Umbilical cord (tissue), 2 donors: Measurements from ENCODE around the gene LRRC74A. TPM values are rescaled to one million over a fixed set of nuclear protein-coding genes. Genes with fewer than 3 reads are reported as not detected.

Experiments used
- DNase-seq: peaks from one replicate; pipeline ENCODE4 v3.0.0-alpha.2; 2015; ENCODE audit warnings: low spot score
- total RNA-seq: library from RNA; depleted of rRNA; stranded (reverse); fragments of >200 nt; gene quantifications from one replicate; pipeline ENCODE4 v1.2.3, GENCODE V29; 2014; ENCODE audit warnings: low replicate concordance; ENCODE audit not compliant: insufficient read depth

The LRRC74A gene
- total RNA-seq, 1 donor from 2014 or later = not detected

DNA sequence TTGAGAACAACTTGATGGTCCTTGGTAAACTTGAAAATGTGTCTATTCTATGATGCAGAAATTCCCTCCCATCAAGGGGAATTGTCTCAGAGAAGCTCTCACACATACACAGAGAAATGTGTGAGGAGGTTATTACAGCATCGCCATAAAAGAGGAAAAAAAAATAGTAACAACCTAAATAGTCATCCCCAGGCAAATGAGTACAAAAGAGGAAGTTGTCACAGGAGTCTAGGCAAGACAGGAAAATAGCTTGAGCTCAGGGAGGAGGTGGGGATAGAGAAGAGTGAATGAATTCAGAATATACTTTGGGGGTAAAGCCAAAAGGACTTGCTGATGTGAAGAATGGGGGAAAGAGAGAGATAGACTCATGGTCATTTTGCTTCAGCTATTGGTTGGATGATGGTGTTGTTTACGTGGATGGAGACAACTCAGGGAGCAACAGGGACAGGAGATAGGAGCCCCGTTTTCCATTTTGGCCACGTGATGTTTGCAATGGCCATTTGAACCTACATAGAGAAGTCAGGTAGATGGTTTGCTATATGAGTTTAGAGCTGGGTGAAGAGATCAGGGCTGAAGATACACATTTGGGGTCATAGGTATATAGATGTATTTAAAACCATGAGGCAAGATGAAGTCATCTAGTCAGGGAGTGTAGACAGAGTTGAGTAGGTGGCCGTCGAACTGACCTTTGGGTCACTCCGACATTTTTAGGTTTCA lies 20.3 kb downstream of the LRRC74A start:
- no peak for DNase-seq

- no peak for DNase-seq
Observed at GRCh38 chr14:76848879-76849278, 22.7 kb downstream of the LRRC74A start.

GRCh38 chr14:76855066-76855465 lies 28.9 kb downstream of the LRRC74A start:
- no peak for DNase-seq

GRCh38 chr14:76856769-76857168 lies 30.6 kb downstream of the LRRC74A start:
- no peak for DNase-seq

GRCh38 chr14:76861574-76862255 lies 35.5 kb downstream of the LRRC74A start:
- no peak for DNase-seq

DNA sequence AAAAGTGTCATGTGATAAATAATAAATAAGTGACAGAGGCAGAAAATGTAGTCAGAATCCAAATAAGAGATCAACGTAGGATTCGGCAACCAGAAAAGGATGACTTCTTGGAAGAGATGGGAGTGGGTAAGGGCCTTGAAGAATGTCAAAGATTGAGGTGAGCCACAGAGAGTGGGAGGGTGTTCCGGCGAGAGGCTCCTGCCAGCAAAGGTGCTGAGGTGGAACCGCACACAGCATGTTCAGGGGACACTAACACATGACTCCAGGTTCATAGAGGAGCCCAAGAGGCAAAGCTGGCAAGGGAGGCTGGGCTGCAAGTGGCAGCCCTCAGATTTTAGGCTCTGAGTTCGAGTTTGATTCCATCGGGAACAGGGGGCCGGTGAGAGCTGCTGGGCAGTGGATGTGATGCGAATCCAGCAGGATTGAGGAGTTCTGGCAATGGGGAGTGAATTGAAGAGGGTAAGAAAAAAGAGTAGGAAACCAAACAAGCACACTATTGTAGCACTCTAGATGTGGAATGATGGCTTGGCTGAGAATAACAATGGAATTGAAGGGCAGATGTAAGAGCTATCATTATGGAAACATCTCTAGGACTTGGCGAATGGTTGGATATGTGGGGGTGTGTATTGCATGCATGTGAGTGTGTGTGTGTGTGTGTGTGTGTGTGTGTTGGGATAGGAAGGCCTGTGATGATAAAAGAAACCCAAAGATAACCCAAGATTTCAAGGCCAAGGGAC lies 36.5 kb downstream of the LRRC74A start:
- DNase-seq = no peak

DNA sequence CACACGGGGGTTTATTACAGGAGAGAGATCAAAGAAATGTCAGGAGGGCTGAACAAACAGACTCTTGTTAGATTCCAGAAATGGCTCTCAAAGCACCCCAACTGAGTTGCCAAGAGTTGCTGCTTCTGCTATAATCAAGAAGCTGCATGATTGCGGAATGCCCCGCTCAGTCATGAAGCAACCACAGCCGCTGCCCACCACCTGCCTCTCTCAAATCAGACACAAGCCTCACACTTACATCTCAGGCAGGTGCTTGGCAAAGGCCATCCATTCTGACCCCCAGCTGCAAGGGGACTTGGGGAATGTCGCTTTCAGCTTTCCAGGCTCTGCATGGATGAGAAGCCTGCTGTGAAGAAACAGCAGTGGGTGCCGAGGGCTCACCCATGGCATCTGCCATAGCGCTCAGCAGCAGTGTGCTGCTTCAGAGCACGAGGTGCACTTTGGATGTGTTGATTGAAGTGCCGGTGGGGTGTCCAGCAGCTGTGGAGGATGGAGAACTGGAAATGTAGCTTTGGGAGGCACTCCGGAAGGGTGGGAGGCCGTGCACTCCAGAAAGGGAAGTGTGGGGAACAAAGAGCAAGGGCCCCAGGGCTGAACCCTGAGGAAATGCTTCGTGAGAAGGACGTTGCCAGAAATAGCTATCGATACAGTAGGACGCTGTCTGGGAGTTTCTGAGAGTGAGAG lies 37.7 kb downstream of the LRRC74A start:
- DNase-seq = peak; percentile 66

- DNase-seq = no peak
Observed at GRCh38 chr14:76866456-76866855, 40.2 kb downstream of the LRRC74A start.

DNA sequence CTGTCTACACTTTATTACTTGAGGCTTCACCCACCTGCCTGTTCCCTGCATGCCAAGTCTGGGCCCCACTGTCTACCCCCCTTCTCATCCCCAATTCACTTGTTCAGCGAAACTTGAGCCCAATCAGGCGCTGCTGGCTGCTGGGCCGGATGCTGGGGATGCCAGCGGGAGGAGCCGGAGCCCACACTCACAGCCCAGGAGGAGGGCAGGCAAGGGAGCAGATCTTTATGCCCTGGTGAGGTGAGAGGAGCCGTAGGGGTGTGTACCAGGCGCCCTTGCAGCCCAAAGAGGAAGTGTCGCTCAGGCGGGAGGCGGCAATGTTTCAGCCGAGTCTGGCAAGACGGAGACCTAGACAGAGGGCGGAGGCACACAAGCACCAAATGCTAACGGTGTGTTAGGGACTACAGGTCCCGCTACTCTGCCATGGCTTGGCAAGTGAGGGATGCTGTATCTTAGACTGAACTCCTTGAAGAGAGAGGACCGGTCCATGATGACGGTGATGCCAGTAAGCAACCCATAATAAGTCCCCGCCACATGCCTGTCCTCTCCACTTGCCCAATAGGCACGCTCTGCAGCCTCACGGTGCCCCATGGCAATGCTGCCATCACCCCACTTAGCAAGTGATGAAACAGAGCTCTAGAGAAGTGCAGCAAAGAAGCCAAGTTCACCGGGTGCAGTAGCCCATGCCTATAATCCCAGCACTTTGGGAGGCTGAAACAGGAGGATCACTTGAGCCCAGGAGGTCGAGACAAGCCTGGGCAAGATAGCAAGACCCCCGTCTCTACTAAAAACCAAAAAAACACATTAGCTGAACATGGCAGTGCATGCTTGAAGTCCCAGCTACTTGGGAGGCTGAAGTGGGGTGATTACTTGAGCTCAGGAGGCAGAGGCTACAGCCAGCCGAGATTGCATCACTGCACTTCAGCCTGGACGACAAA lies 41.6 kb downstream of the LRRC74A start:
- DNase-seq = peak; percentile 19

DNA sequence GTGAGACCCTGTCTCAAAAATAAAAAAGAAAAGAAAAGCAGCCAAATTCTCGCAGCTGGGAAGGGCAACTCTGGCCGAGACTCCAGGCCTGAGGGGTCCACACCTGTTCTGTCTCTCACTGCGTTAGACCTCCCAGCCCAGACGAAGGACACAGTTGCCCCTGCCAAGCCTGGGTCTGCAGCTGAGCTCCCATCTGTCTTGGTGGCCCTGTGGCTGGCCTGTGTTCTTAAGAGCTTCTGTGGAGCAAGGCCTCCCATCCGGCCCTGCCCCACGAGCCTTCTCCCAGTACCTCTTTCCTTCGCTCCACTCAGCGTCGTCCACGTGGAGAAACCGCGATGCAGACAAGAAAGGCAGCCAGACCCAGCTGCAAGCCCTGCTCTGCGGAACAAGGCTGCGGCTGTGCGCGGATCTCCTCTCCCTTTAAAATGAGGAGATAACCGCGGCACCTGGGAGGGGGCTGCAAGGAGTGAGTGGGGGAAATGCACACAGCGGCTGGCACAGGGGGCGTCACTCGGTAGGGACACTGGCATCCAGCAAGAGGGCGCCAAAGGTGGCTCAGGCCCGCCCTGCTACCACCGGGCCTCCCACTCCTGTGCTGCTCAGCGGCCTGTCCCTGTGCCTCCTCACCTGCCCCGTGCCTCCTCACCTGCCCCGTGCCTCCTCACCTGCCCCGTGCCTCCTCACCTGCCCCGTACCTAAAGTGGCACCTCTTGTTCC lies 42.4 kb downstream of the LRRC74A start:
- DNase-seq = no peak

DNA sequence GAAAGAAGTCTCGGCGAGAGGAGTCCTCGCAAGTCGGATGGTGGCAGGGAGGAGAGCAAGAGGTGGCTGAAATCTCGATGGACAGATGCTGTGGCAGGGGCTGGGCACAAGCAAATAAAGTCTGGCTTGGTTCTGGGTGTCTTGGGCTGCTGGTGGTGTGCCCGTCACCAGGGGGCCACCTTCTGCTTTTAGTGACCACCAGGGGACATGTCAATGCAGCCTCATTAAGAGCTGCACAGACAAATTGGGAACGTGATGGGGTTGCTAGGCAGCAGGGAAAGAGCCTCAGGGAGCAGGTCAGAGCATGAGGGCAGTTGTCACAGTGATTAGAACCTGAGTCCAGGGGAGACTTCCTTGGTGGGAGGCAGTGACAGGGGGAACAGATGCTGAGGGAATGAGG lies 44.0 kb downstream of the LRRC74A start:
- no peak for DNase-seq

GRCh38 chr14:76872796-76873432 lies 46.7 kb downstream of the LRRC74A start:
- peak; percentile 57 for DNase-seq

GRCh38 chr14:76874734-76875133 lies 48.5 kb downstream of the LRRC74A start:
- no peak for DNase-seq

DNA sequence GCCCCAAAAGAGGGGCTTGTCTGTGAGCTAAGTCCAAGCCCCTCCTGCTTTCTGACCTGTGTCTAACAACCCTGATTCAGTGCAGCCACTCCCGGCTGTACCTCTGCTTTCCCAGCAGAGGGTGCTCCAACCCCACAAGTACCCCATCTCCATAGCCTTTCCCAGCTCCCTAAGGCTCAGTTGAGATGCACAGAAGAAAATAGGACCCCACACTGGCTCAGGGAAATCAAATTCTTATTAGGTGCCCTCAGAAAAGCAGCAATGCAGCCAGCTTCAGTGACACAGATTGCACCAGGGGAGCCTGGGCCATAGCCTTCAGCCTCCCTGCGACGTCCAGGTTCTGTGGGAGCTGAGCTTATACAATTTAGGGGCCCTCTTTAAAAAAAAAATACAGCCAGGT lies 49.9 kb downstream of the LRRC74A start:
- DNase-seq = peak; percentile 69

DNA sequence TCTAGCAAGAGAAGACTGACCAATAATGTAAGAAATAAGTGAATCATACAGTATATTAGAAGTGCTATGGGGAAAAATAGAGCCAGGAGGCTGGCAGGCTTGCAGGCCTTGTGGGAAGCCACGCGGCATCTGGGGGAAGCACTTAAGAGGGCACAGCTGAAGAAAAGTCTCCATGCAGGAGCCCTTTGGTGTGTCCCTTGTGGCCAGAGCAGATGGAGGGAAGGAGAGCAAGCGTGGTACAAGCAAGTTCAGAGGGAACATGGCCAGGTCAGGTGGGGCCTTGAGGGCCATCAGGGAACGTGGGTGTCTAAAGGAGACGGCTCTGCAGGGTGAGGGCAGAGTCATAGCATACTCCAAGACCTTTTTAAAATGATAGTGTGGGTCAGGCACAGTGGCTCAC lies 51.7 kb downstream of the LRRC74A start:
- DNase-seq = no peak

GRCh38 chr14:76880449-76880848 lies 54.2 kb downstream of the LRRC74A start:
- DNase-seq = no peak

GRCh38 chr14:76881348-76881747 lies 55.1 kb downstream of the LRRC74A start:
- DNase-seq = no peak

DNA sequence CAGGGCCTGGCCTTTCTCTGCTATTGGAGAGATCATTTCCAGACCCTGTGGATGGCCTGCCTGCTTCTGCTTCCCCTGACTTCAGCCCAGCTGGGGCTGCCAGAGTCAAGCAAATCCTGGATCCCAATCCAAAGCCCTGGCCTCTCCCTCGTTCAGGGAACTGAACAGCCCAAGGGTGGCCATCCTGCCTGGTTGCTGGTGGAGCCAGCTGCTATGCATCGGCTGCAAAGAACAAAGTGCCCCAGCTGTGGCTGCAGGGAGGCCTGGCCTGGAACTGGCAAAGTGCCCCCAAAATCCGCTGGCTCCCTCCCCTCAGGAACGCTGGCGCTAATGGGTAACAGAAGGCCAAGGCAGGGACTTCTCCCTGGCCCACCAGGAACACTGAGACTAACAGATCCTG lies 56.4 kb downstream of the LRRC74A start:
- DNase-seq = no peak

DNA sequence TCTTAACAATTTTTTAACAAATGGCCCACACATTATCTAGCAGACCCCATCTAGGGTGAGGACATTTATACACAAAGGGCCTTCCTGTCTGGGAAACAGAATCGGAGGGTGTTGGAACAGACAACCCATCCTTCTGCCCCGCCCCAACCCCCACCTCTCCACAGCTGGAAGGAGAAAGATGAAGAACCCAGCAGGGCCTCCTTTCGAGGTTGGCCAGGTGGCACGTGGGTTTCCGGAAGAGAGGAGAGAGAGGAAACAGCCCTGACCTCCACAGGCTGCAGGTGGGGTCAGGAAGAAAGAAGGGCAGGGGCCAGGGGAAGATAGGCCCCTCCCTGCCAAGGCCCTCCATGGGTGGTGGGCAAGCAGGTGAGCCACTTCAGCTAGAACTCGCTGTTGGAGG lies 57.2 kb downstream of the LRRC74A start:
- DNase-seq = no peak

GRCh38 chr14:76884394-76884793 lies 58.2 kb downstream of the LRRC74A start:
- DNase-seq = no peak
